Measurements from ENCODE around the gene VPS9D1. TPM values are rescaled to one million over a fixed set of nuclear protein-coding genes. Genes with fewer than 3 reads are reported as not detected.

The VPS9D1 gene
- total RNA-seq, 1 experiment from 2014 or later, result 4.2 TPM

- TF ChIP-seq MLX (CRISPR knock-in tag; IDR thresholded peaks at IDR 0.05) (no peak), ATF2 (CRISPR knock-in tag; IDR thresholded peaks at IDR 0.05; ENCODE audit: borderline replicate concordance, low read depth) (no peak), JAZF1 (CRISPR knock-in tag; IDR thresholded peaks at IDR 0.05) (no peak), USF1 (CRISPR knock-in tag; IDR thresholded peaks at IDR 0.05) (peak; percentile 35; the same call in 1 of the 2 replicates), ETV6 (CRISPR knock-in tag; IDR thresholded peaks at IDR 0.05) (peak; percentile 56; the same call in 1 of the 2 replicates), HMGA2 (CRISPR knock-in tag; IDR thresholded peaks at IDR 0.05) (no peak), ZNF281 (CRISPR knock-in tag; IDR thresholded peaks at IDR 0.05) (no peak), ESRRA (CRISPR knock-in tag; IDR thresholded peaks at IDR 0.05; ENCODE audit: borderline replicate concordance) (peak; percentile 11; the same call in 1 of the 2 replicates), GABPB1 (CRISPR knock-in tag; IDR thresholded peaks at IDR 0.05) (peak; percentile 84), ZNF121 (CRISPR knock-in tag; IDR thresholded peaks at IDR 0.05) (no peak), NR3C1 (CRISPR knock-in tag; conservative IDR thresholded peaks at IDR 0.05; ENCODE audit: low read depth) (no peak), IRF1 (CRISPR knock-in tag; IDR thresholded peaks at IDR 0.05) (no peak), ZNF317 (CRISPR knock-in tag; IDR thresholded peaks at IDR 0.05; ENCODE audit: borderline replicate concordance, low read depth) (0 out of 2 replicates have a peak, but pooled peaks have one; percentile 7), ZMAT4 (CRISPR knock-in tag; IDR thresholded peaks at IDR 0.05) (no peak), CTCF (IDR thresholded peaks at IDR 0.05) (no peak), HMGXB4 (CRISPR knock-in tag; IDR thresholded peaks at IDR 0.05) (0 out of 2 replicates have a peak, but pooled peaks have one; percentile 55), E2F5 (CRISPR knock-in tag; IDR thresholded peaks at IDR 0.05) (peak; percentile 72), MXD4 (CRISPR knock-in tag; IDR thresholded peaks at IDR 0.05; ENCODE audit: borderline replicate concordance) (no peak), MAX (CRISPR knock-in tag; IDR thresholded peaks at IDR 0.05) (peak; percentile 75), ZNF219 (CRISPR knock-in tag; IDR thresholded peaks at IDR 0.05; ENCODE audit: borderline replicate concordance) (no peak), ZNF138 (CRISPR knock-in tag; conservative IDR thresholded peaks at IDR 0.05) (no peak), E2F1 (CRISPR knock-in tag; IDR thresholded peaks at IDR 0.05) (no peak), SMAD3 (CRISPR knock-in tag; IDR thresholded peaks at IDR 0.05; ENCODE audit: borderline replicate concordance) (no peak)
Observed at GRCh38 chr16:89657442-89658220, 63.1 kb downstream of the VPS9D1 start, which contains the start of the genes CHMP1A and SPATA33 (continued).

Measured in WTC11 (cell line).